ENCODE results near the gene NADSYN1.

The NADSYN1 gene

DNA sequence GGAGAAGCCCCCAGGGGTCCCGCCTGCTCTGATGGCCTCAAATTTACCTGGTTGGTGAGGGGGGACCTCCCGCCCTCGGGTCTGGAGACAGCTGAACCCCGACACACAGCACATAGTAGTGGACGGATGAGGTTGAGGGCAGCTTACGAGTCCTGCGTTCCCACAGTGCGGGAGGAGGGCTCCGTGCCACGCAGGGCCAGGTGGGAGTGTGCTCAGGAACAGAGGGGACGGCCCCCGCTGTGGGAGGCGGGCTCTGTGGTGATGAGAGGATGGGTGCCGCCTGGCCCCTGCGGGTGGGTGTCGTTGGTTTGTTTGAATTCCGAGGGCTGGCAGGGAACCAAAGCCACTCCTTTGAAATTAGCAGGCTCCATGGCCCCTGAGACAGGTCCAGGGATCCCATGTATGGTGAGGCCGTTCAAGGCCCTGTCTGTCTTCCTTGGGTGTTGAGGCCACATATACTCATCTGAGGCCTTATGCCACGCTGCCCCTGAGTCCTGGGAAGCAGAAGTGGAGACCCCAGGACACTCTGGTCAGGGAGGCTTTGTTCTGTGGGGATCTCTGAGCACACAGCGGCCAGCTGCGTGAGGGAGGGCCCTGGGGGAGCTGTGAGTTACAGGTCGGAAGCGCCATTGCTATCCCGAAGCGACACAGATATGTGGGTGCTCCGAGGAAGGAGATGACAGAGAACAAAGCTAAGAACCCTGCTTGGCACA, 21.9 kb downstream of the NADSYN1 start:
- no peak for DNase-seq

GRCh38 chr11:71476031-71476430, 23.0 kb downstream of the NADSYN1 start:
- DNase-seq: no peak

DNA sequence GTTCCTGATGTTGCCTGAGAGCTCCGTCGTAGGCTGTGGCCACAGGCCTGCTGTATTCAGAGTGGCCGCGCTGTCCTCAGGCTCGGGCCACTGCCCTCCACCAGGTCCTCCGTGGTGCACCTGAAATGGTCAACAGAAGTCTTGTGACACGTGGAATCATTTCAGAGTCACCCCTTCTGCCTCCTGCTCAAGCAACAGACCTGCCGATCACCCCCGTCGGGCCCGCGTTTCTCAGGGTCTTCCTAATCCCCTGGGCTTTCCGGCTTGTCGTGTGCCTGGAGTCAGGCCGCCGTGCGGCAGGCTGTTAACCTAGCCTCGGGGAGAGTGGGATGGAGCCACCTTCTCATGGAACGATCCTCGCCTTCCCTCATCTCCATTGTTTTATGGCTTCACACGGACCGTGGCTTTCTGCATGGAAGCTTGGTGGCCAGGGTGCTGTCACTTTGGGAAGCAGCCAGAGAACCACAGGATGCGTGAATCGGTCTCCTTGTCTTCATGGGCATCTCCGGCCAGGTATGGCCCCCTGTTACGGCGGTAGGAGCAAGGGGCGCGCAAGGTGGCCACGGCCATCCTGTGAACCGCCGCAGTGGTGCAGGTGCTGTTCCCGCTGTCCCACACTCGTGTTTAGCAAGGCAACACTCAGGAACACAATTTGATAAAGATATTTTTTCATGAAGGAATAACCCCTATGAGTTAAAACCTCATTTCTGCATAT, 24.1 kb downstream of the NADSYN1 start:
- DNase-seq: no peak

DNA sequence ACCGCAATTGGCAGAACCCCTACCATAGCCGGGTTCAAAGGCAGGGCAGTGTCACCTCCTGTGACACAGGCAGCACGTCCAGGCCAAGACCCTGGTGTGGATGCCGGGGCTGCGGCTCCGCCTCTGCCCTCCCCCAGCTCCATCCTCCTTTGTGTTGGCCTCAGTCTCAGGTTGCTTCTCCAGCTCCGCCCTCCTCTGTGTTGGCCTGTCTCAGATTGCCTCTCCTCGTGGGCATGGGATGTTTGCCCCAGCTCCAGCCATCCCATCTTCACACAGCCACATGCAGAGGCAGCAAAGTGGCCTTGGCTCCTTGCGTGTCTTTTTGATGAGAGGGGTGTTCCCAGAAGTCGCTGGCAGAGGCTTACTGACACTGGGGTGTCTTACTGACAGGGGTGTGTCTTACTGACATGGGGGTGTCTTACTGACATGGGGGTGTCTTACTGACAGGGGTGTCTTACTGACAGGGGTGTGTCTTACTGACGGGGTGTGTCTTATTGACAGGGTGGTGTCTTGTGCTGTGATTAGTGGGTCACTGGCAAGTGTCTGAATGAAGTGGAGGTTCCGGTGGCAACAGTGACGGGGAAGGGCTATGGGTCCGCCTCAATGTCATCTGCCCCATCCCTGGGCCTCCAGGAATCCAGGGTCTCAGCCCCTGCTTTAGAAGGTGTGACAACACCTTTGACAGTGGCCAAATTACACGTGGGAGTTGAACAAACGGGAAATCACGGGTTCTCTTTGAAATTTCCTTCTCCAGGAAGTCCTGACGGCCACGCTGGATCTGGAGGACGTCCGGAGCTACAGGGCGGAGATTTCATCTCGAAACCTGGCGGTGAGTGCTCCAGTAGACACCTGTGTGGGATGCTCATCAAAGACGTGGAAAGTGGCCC, 24.9 kb downstream of the NADSYN1 start:
- DNase-seq: no peak

GRCh38 chr11:71478528-71478840, 25.5 kb downstream of the NADSYN1 start:
- DNase-seq: no peak

GRCh38 chr11:71481101-71481960, 28.3 kb downstream of the NADSYN1 start:
- DNase-seq: no peak

GRCh38 chr11:71482216-71482615, 29.2 kb downstream of the NADSYN1 start:
- no peak for DNase-seq

DNA sequence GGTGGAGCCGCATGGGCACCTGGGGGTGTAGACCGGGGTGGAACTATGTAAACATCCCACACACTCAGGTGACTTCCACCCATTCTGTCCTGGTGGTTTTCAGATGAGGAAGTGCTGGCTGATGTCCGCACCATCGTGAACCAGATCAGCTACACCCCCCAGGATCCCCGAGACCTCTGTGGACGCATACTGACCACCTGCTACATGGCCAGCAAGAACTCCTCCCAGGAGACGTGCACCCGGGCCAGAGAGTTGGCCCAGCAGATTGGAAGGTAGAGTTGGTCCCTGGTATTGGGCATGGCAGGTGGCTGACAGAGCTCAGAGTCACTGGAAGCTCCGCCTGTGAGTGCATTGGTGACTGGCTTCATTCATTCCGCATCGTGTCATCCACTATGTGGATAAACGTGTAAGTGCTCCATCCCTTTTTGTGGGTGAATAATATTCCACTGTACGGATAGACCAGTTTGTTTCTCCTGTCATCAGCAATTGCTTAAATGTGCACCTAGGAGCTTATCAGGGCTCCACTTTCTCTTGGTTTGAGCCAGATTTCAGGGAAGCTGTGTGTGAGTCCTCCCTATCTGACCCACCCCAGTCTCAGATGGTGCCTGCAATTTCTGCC, 29.9 kb downstream of the NADSYN1 start:
- no peak for DNase-seq

DNA sequence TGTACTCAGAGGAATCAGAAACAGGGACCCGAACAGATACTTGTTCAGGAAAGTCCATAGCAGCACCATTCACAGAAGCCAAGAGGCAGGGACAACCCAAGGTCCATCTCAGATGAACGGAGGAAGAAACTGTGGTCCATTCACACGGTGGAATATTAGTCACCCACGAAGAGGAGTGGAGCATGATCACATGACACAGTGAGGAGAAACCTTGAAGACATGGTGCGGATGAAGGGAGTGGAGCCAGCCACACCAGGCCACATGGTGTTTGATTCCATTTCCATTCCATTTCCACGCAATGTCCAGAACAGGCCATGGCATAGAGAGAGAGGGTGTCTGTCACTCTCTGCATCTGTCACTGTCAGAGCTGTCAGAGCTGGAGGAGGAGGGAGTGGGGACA, 30.7 kb downstream of the NADSYN1 start:
- DNase-seq: no peak

GRCh38 chr11:71484248-71485062, 31.5 kb downstream of the NADSYN1 start:
- DNase-seq: no peak

DNA sequence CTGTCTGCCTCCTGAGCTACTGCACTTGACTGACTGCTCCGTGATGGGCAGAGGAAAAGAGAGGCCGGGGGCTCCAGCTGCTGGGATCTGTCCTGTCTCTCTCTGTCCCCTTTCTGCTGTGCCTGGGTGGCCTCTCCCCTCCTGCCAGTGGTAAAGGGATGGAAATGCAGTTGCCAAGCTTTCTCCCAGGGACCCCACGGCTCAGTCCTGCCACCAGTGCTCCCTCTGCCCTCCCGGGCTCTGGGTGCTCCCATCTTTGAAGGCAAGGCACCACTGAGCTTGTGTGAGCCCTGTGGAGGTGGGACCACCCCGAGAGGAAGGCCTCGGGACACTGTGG, 32.0 kb downstream of the NADSYN1 start:
- DNase-seq: no peak

- DNase-seq: no peak
Measured at GRCh38 chr11:71485466-71485865, 32.5 kb downstream of the NADSYN1 start.

GRCh38 chr11:71486320-71486719, 33.3 kb downstream of the NADSYN1 start:
- no peak for DNase-seq

DNA sequence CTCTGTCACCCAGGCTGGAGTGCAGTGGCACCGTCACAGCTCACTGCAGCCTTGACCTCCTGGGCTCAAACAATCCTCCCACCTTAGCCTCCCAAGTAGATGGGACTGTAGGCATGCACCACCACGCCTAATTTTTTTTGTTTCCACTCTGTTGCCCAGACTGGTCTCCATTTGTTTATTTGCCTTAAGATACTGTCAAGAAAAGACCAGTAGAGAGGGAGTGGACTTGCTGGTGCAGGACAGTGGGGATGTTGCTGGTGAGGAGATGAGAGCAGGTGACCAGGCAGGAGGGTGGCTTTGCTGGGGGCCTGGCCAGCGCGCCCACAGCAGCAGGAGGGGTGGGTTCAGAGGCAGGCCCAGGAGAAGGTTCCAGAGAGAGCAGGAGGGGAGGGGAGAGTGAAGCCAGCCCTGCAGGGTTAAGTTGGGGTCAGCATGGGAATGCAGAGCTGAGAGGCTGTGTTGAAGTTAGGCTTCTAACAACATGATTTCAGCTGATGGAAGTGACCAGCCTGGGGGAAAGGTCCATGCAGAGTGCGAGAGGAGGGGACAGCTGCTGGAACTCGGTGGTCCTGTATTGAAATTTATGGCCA, 35.8 kb downstream of the NADSYN1 start:
- DNase-seq: no peak

DNA sequence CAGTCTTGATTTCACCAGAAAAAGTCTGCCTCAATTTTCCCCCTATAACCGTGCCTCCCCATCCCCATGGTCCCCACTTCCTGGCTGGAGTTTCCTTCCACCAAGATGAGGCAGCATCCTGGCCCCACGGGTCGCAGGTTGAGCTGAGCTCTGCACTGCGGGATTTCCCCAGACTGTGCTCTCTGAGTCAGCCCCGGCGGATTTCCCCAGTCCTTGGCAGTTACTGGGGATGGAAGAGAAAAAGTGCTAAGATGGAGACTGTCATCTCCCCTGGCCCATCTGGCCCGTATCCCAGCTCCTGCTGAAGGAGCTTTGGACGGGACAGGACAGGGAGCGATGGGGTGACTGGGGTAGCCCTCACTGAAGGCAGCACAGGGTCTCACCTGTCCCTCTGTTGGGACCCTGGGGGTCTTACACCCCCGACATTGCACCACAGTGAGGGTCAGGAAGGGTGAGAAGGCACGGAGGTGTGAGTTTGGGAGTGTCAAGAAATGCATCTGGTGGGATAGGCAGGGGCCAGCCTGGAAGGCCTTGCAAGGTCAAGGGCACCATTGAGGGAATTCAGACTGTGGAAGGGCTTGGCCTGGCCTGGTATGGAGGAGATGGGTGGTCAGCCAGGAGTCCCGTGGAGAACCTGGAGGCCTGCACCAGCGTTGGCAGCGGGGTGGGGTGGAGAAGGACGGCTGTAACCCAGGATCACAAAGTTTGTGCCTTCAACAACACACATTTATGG, 36.5 kb downstream of the NADSYN1 start:
- DNase-seq: no peak

DNA sequence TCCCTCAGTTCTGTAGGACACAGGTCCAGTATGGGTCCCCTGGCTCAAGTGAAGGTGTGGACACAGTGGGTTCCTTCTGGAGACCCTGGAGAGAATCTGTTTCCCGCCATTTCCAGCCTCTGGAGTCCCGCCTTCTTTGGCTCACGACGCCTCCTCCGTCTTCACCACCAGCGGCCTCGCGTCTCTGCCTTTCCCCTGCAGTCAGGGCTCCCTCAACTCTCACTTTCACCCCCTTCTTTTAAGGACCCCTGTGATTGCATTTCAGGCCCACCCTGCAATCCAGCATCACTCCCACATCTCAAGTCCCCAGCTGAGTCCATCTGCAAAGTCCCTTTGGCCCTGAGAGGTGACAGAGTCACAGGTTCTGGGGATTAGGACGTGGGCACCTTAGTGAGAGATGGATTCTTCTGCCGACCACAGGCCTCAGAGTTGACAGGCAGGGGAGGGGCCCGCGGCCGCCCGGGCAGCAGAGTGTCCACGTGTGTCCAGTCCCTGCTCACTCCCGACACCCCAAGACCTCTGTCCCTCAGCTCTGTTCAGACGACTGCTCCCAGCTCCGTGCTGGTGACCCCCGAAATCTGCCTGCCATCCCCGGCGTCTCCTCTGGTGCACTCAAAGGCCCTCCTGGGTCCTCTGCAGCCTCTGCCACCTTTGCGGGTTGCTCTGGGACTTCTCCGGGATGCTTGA, 37.2 kb downstream of the NADSYN1 start:
- no peak for DNase-seq

DNA sequence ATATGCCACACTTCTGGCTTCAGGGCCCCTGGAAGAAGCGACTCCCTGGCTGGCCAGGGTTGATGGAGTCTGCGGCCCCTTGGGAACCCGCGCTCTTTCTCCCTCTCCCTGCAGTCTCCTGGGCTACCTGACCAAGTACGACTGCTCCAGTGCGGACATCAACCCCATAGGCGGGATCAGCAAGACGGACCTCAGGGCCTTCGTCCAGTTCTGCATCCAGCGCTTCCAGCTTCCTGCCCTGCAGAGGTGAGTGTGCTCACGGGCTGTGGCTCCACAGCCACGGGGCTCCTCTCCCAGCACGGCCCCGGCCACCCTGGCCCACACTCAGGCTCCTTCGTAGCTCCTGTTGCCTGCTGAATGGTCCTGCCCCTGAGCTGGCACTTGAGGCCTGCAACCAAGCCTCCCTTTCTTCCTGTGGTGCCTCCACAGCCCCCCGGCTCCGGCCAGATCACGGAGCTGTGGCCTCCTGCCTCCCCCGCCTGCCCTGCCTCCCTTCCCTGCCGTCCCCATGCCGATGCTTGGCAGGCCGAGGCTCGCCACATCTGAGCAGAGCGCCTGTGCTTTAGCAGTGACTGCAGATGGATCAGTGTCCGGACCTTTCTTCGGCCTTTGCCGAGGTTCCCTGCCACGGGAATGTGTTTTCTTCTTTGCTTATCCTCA, 37.9 kb downstream of the NADSYN1 start:
- no peak for DNase-seq

- no peak for DNase-seq
Measured at GRCh38 chr11:71491531-71491930, 38.5 kb downstream of the NADSYN1 start.

DNA sequence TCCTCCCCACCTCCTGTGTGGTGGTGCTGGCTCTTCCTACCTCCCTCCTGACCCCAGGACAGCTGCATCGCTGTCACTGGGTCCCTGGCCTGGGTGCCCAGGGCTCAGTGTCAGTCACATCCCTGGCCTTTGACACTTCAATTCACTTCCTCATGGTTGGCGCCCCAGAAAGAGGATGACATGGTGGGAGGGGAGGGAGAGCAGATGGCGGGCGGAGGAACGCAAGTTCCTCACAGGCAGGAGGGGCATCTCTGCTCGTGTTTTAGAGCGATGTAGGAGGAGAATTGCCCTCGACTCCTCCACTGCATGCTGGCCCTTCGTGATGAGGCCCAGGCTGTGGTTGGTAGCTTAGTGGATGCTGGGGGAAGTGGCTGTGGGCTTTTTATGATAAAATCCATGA, 38.9 kb downstream of the NADSYN1 start:
- DNase-seq: no peak
